ENCODE measurements around the gene EMC7. TPM values are rescaled to one million over a fixed set of nuclear protein-coding genes. Genes with fewer than 3 reads are reported as not detected.
"Not testable (repeated sequence)": the region's sequence is repeated elsewhere in the genome, so short reads cannot be mapped to it uniquely, and the experiment has no call there.

EMC7 gene
- total and polyA plus RNA-seq, 7 donors, result 50.4 to 128 (median 82.8) TPM

DNA sequence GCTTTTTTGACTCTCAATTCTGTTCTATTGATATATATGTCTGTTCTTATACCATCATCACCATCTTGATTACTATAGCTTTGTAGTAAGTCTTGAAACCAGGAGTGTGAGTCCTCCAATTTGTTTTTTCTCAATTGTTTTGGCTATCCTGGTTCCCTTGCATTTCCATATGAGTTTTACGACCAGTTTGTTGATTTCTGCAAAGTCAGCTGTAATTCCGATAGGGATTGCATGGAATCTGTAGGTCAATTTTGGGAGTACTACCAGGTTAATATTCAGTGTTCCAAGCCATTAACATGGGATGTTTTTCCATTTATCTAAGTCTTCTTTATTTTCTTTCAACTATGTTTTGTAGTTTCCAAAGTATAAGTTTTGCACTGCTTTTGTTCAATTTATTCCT lies 27.2 kb upstream of the EMC7 start:
- intact Hi-C loops (cut with DNase I), result no loop called here
- Histone ChIP-seq H3K27me3 (ENCODE audit: insufficient read depth in 3 of 3, low read length in 2 of 3) (no peaks in the 10 kb centered on the region), H3K36me3 (ENCODE audit: insufficient read depth in 1 of 2, low read depth in 1 of 2) (no peaks in the 10 kb centered on the region), H3K4me3 (no peak overlapping the region), H3K4me1 (peaks cover 6% of the 10 kb centered on the region), H3K9me3 (no peaks in the 10 kb centered on the region), H3K27ac (no peak overlapping the region)
- ATAC-seq, result no peak
- WGBS, 3 donors, result 43 to 50% (median 49%) methylated on average over 2 of the region's 2 CpGs
- TF ChIP-seq, protein P1, sequence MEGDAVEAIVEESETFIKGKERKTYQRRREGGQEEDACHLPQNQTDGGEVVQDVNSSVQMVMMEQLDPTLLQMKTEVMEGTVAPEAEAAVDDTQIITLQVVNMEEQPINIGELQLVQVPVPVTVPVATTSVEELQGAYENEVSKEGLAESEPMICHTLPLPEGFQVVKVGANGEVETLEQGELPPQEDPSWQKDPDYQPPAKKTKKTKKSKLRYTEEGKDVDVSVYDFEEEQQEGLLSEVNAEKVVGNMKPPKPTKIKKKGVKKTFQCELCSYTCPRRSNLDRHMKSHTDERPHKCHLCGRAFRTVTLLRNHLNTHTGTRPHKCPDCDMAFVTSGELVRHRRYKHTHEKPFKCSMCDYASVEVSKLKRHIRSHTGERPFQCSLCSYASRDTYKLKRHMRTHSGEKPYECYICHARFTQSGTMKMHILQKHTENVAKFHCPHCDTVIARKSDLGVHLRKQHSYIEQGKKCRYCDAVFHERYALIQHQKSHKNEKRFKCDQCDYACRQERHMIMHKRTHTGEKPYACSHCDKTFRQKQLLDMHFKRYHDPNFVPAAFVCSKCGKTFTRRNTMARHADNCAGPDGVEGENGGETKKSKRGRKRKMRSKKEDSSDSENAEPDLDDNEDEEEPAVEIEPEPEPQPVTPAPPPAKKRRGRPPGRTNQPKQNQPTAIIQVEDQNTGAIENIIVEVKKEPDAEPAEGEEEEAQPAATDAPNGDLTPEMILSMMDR (IDR thresholded peaks at IDR 0.05), result no peak
- no peak for DNase-seq

DNA sequence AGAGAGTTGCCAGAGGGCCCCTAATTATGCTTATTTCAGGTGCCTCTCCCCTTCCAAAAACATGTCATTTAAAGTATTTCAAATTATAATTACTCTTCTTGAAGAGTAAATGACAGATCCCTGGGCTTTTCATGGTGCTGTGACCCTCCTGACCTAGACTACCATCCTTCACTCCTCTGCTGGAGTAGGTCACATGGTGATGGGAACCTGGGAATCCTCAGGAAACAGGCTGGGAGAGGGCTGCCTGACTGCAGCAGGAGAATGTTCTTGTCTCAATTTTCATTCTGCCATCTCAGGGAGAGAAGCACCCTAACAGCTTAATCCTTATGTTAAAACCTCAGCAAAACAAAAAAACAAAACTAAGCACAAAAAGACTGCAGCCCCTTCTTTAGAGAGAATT lies 24.9 kb upstream of the EMC7 start:
- TF ChIP-seq, protein P1 (IDR thresholded peaks at IDR 0.05), result no peak
- no peak overlapping the region for H3K4me3 ChIP-seq
- no peaks in the 10 kb centered on the region for H3K27me3 ChIP-seq (ENCODE audit: insufficient read depth in 3 of 3, low read length in 2 of 3)
- intact Hi-C loops (cut with DNase I), result no loop called here
- no peak overlapping the region for H3K27ac ChIP-seq
- no peaks in the 10 kb centered on the region for H3K9me3 ChIP-seq
- no peaks in the 10 kb centered on the region for H3K4me1 ChIP-seq
- H3K36me3 ChIP-seq (ENCODE audit: insufficient read depth in 1 of 2, low read depth in 1 of 2), result no peaks in the 10 kb centered on the region
- DNase-seq, result no peak
- no peak for ATAC-seq

DNA sequence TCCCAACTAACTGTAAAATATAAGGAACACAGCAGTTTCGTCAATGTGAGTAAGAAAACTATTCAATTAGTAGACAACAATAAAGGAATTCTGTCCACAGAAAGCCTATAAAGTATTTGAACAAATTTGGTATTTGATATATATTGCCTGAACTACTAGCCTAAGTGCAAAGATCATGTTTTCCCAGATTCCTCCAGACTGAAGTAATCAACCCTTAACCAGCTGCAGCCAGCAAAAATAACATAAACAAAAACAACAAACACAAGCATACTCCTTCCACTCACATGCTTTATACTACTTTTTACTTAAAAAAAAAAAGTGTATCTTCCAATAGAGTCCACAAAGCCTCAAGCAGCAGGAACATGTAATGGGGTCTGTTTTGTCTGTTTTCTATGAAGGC lies 24.3 kb upstream of the EMC7 start:
- TF ChIP-seq, protein P1 (IDR thresholded peaks at IDR 0.05), result no peak
- ATAC-seq (no peak), DNase-seq (no peak)
- Histone ChIP-seq H3K27ac (no peak overlapping the region), H3K4me1 (no peaks in the 10 kb centered on the region), H3K27me3 (ENCODE audit: insufficient read depth in 3 of 3, low read length in 2 of 3) (no peaks in the 10 kb centered on the region), H3K36me3 (ENCODE audit: insufficient read depth in 1 of 2, low read depth in 1 of 2) (no peaks in the 10 kb centered on the region), H3K9me3 (no peaks in the 10 kb centered on the region), H3K4me3 (no peak overlapping the region)
- intact Hi-C loops (cut with DNase I), result no loop called here
- WGBS, 3 donors, result 64 to 77% (median 74%) methylated on average over 1 of the region's 1 CpG

GRCh38 chr15:34124651-34125050 lies 23.0 kb upstream of the EMC7 start:
- WGBS, 3 donors, result 48 to 54% (median 48%) methylated on average over 4 of the region's 4 CpGs
- H3K27ac ChIP-seq, result no peak overlapping the region
- ATAC-seq (peak in 3 of 4 donors; percentile 32 to 77 (median 37)), DNase-seq (no peak)
- no peaks in the 10 kb centered on the region for H3K27me3 ChIP-seq (ENCODE audit: insufficient read depth in 3 of 3, low read length in 2 of 3)
- no peaks in the 10 kb centered on the region for H3K9me3 ChIP-seq
- H3K4me1 ChIP-seq, result no peaks in the 10 kb centered on the region
- intact Hi-C loops (cut with DNase I), result no loop called here
- no peaks in the 10 kb centered on the region for H3K36me3 ChIP-seq (ENCODE audit: insufficient read depth in 1 of 2, low read depth in 1 of 2)
- TF ChIP-seq, protein P1 (IDR thresholded peaks at IDR 0.05), result no peak
- H3K4me3 ChIP-seq, result no peak overlapping the region

DNA sequence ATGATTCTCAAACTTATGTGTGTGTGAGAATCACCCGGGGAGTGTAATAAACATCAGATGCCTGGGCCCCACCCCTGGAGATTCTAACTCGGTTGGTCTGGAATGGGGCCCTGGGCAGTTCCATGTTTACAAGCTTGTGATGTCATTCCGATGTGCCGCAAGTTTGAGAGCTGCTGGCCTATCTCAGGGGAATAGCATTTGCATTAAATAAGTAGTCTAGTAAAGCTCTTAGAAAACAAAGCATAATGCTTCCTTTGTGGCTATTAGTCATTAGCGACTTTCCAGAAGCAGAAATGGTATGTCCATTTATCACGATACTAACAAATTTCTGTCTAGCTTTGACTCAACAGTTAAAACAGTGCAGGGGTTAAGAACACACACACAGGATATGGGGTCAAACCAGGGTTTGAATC lies 21.1 kb upstream of the EMC7 start:
- WGBS, 3 donors, result 52 to 61% (median 56%) methylated on average over 6 of the region's 6 CpGs
- H3K27me3 ChIP-seq (ENCODE audit: insufficient read depth in 3 of 3, low read length in 2 of 3), result peaks cover 0 to 2% (median 0%) of the 10 kb centered on the region in 3 donors
- TF ChIP-seq, protein P1 (IDR thresholded peaks at IDR 0.05), result no peak
- H3K9me3 ChIP-seq, result no peaks in the 10 kb centered on the region
- H3K4me3 ChIP-seq, result no peak overlapping the region
- no peak for ATAC-seq
- H3K27ac ChIP-seq, result no peak overlapping the region
- DNase-seq, result no peak
- no peaks in the 10 kb centered on the region for H3K36me3 ChIP-seq (ENCODE audit: insufficient read depth in 1 of 2, low read depth in 1 of 2)
- no peaks in the 10 kb centered on the region for H3K4me1 ChIP-seq
- intact Hi-C loops (cut with DNase I), result no loop called here

- H3K27ac ChIP-seq; intact Hi-C loops (cut with DNase I); H3K4me1 ChIP-seq; H3K36me3 ChIP-seq (ENCODE audit: insufficient read depth in 1 of 2, low read depth in 1 of 2); H3K27me3 ChIP-seq (ENCODE audit: insufficient read depth in 3 of 3, low read length in 2 of 3); DNase-seq; ATAC-seq; H3K9me3 ChIP-seq; H3K4me3 ChIP-seq: not testable (repeated sequence)
- 74 to 84% (median 83%) methylated on average over 12 of the region's 12 CpGs for WGBS, 3 donors
These were observed 20.1 kb upstream of the EMC7 start for GRCh38 chr15:34121786-34122185.

DNA sequence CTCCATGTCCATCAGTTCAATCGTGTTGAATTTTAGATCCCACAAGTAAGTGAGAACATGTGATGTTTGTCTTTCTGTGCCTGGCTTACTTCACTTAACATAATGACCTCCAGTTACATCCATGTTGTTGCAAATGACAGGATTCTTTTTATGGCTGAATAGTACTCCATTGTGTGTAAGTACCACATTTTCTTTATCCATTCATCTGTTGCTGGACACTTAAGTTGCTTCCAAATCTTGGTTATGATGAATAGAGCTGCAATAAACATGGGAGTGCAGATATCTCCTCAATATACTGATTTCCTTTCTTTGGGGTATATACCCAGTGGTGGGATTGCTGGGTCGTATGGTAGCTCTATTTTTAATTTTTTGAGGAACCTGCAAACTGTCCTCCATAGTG lies 18.8 kb upstream of the EMC7 start:
- ATAC-seq; H3K27me3 ChIP-seq (ENCODE audit: insufficient read depth in 3 of 3, low read length in 2 of 3); H3K9me3 ChIP-seq; H3K4me1 ChIP-seq; intact Hi-C loops (cut with DNase I); H3K27ac ChIP-seq; H3K36me3 ChIP-seq (ENCODE audit: insufficient read depth in 1 of 2, low read depth in 1 of 2); H3K4me3 ChIP-seq; DNase-seq: not testable (repeated sequence)
- 69 to 78% (median 73%) methylated on average over 2 of the region's 2 CpGs for WGBS, 3 donors

Measured in psoas muscle (tissue), 8 donors.